C1 segment of cervical spinal cord (tissue), 14 donors: ENCODE results near the gene CLIC3.
"Not testable (repeated sequence)": the region's sequence is repeated elsewhere in the genome, so short reads cannot be mapped to it uniquely, and the experiment has no call there.

Experiments used
- DNase-seq, 14 donors: peaks; one replicate each; lab custom pipeline; 2025; lab: John Stamatoyannopoulos, UW

Gene CLIC3

GRCh38 chr9:136996361-136997292 lies at the start of gene CLIC3:
Gene CLIC3 (minus strand): TSS chr9:136996568. CDS start chr9:136996543, 25 bp downstream.
- DNase-seq = no peak

GRCh38 chr9:137045294-137046087 lies 49.1 kb upstream of the CLIC3 start:
- peak in 2 of 14 donors; percentile 23 to 63 for DNase-seq

- peak in 6 of 14 donors; percentile 32 to 76 (median 46) for DNase-seq
Observed at GRCh38 chr9:137044502-137045177, 48.3 kb upstream of the CLIC3 start.

- no peak for DNase-seq
Observed at GRCh38 chr9:137044037-137044436, 47.7 kb upstream of the CLIC3 start.

GRCh38 chr9:137042751-137043727 lies 46.7 kb upstream of the CLIC3 start:
- no peak for DNase-seq

- no peak for DNase-seq
Observed at GRCh38 chr9:137041124-137041523, 44.8 kb upstream of the CLIC3 start.

- DNase-seq = no peak
Observed at GRCh38 chr9:137040568-137040967, 44.2 kb upstream of the CLIC3 start.

GRCh38 chr9:137039611-137040366 lies 43.4 kb upstream of the CLIC3 start:
- DNase-seq = no peak

GRCh38 chr9:137038916-137039315 lies 42.5 kb upstream of the CLIC3 start:
- no peak for DNase-seq

- DNase-seq = no peak
Observed at GRCh38 chr9:137037483-137037882, 41.1 kb upstream of the CLIC3 start.

GRCh38 chr9:137037035-137037434 lies 40.7 kb upstream of the CLIC3 start:
- no peak for DNase-seq

- no peak for DNase-seq
Observed at GRCh38 chr9:137035937-137036336, 39.6 kb upstream of the CLIC3 start.

- no peak for DNase-seq
Observed at GRCh38 chr9:137035507-137035834, 39.1 kb upstream of the CLIC3 start.

- DNase-seq = peak; percentile 30 to 90 (median 73)
Observed at GRCh38 chr9:137034709-137035506, 38.5 kb upstream of the CLIC3 start.

GRCh38 chr9:137034039-137034708 lies 37.8 kb upstream of the CLIC3 start:
- no peak for DNase-seq

GRCh38 chr9:137033481-137033880 lies 37.1 kb upstream of the CLIC3 start:
- not testable (repeated sequence) for DNase-seq

- no peak for DNase-seq
Observed at GRCh38 chr9:137032858-137033257, 36.5 kb upstream of the CLIC3 start.

- DNase-seq = no peak
Observed at GRCh38 chr9:137031904-137032640, 35.7 kb upstream of the CLIC3 start, which contains the start of gene FUT7. Gene FUT7 (minus strand): TSS chr9:137032088. CDS start chr9:137031991, 97 bp downstream.
